Progenitor cell of endocrine pancreas (in vitro differentiated cells): ENCODE results near the gene EGFR. TPM values are rescaled to one million over a fixed set of nuclear protein-coding genes. Genes with fewer than 3 reads are reported as not detected.
A peak's percentile ranks its signal among the peaks of the same experiment; 100 is the strongest.

Experiments used
- DNase-seq: peaks from one replicate; pipeline ENCODE4 v3.0.0; 2021; ENCODE audit warnings: low spot score; ENCODE audit not compliant: unreplicated experiment
- H3K27ac Mint-ChIP-seq: 2 replicates; pipeline ENCODE4 v1.8.0; 2021; ENCODE audit warnings: mild to moderate bottlenecking, moderate library complexity, mixed read lengths
- H3K27me3 Mint-ChIP-seq: 2 replicates; pipeline ENCODE4 v1.8.0; 2021; ENCODE audit warnings: mixed read lengths
- H3K36me3 Mint-ChIP-seq: 2 replicates; pipeline ENCODE4 v1.8.0; 2022; ENCODE audit warnings: mixed read lengths; ENCODE audit not compliant: insufficient read depth
- H3K4me1 Mint-ChIP-seq: 2 replicates; pipeline ENCODE4 v1.8.0; 2021; ENCODE audit warnings: low read depth, mixed read lengths
- H3K4me3 Mint-ChIP-seq: 2 replicates; pipeline ENCODE4 v1.8.0; 2021; ENCODE audit warnings: low read depth, mild to moderate bottlenecking, moderate library complexity, mixed read lengths
- H3K9me3 Mint-ChIP-seq: 2 replicates; pipeline ENCODE4 v1.8.0; 2021; ENCODE audit warnings: low read depth, mixed read lengths
- long read RNA-seq: library from polyadenylated mRNA; unstranded; transcript quantifications from one replicate; pipeline ENCODE4 v2.0.0, GENCODE V29; 2020
- total RNA-seq: library from RNA; stranded (reverse); gene quantifications from 2 replicates; pipeline ENCODE4 v1.2.1, GENCODE V29; 2021
- TF ChIP-seq, protein P1 (sequence below): fragments of 200-600 bp; sonication (generic); IDR thresholded peaks from one replicate; pipeline ENCODE4 v1.5.0; 2021; ENCODE audit warnings: antibody characterized with exemption, mild to moderate bottlenecking; ENCODE audit not compliant: unreplicated experiment

The EGFR gene
- 43.8 and 47.8 TPM in 2 replicates for total RNA-seq
- long read RNA-seq, full-length matches to known transcripts: 9 of 36 reads
- long read RNA-seq, partial matches to known transcripts: 5 of 36 reads
- long read RNA-seq, other reads (novel, unspliced or antisense): 22 of 36 reads

DNA sequence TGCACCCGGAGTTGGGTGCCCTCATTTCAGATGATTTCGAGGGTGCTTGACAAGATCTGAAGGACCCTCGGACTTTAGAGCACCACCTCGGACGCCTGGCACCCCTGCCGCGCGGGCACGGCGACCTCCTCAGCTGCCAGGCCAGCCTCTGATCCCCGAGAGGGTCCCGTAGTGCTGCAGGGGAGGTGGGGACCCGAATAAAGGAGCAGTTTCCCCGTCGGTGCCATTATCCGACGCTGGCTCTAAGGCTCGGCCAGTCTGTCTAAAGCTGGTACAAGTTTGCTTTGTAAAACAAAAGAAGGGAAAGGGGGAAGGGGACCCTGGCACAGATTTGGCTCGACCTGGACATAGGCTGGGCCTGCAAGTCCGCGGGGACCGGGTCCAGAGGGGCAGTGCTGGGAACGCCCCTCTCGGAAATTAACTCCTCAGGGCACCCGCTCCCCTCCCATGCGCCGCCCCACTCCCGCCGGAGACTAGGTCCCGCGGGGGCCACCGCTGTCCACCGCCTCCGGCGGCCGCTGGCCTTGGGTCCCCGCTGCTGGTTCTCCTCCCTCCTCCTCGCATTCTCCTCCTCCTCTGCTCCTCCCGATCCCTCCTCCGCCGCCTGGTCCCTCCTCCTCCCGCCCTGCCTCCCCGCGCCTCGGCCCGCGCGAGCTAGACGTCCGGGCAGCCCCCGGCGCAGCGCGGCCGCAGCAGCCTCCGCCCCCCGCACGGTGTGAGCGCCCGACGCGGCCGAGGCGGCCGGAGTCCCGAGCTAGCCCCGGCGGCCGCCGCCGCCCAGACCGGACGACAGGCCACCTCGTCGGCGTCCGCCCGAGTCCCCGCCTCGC lies at the start of gene EGFR:
Gene EGFR, plus strand, starts transcription at position 657 of the 830 bp plus-strand sequence. CDS start 261 bp downstream, outside the sequence.
- Mint-ChIP-seq H3K4me3 (peak within 1 kb of the TSS; percentile 79), H3K4me1 (peaks cover 9% of the 10 kb centered on the region)

DNA sequence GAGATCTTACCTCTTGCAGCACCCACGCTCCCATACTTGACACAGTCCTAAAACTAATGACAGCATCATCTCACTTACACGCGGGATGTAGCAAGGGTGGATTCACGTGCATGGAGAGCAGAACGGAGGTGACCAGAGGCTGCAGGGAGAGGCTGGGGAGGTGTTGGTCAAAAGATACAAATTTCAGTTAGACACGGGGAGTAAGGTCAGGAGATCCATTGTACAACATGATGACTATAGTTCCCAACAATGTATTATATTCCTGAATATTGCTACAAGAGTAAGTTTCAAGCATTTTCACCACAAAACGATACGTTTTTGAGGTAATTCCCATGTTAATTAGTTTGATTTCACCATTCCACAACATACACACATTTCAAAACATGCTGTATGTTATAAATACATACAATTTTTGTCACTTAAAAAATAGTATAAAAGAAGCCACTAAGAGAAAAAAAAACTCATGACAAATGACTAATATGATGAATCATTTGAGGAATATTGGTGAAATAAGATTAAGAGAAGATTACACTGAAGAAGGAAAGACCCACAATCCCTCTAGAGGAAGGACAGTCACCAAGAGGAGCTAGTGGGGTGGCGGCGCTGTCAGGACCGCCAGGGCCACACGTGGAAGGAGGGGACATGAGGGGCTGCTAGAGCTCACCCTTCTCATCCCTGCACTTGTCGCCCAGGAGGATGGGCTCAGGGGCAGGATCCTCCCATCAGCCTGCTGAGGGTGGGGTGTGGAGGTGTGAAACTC lies 49.4 kb upstream of the EGFR start:
- DNase-seq: no peak
- peaks cover 2% of the 10 kb centered on the region for H3K4me1 Mint-ChIP-seq
- no peaks in the 10 kb centered on the region for H3K27me3 Mint-ChIP-seq
- no peak overlapping the region for H3K4me3 Mint-ChIP-seq
- no peaks in the 10 kb centered on the region for H3K36me3 Mint-ChIP-seq
- H3K27ac Mint-ChIP-seq: no peak overlapping the region
- peaks cover 7% of the 10 kb centered on the region for H3K9me3 Mint-ChIP-seq
- TF ChIP-seq, protein P1, sequence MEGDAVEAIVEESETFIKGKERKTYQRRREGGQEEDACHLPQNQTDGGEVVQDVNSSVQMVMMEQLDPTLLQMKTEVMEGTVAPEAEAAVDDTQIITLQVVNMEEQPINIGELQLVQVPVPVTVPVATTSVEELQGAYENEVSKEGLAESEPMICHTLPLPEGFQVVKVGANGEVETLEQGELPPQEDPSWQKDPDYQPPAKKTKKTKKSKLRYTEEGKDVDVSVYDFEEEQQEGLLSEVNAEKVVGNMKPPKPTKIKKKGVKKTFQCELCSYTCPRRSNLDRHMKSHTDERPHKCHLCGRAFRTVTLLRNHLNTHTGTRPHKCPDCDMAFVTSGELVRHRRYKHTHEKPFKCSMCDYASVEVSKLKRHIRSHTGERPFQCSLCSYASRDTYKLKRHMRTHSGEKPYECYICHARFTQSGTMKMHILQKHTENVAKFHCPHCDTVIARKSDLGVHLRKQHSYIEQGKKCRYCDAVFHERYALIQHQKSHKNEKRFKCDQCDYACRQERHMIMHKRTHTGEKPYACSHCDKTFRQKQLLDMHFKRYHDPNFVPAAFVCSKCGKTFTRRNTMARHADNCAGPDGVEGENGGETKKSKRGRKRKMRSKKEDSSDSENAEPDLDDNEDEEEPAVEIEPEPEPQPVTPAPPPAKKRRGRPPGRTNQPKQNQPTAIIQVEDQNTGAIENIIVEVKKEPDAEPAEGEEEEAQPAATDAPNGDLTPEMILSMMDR: no peak

More for the DNA sequence above, at the start of gene EGFR:
- TF ChIP-seq, protein P1: no peak
- DNase-seq: peak; percentile 68
- H3K27ac Mint-ChIP-seq: peak within 1 kb of the TSS; percentile 49
- H3K36me3 Mint-ChIP-seq: peaks cover 4% of the 10 kb centered on the region
- H3K9me3 Mint-ChIP-seq: no peaks in the 10 kb centered on the region
- H3K27me3 Mint-ChIP-seq: peaks cover 38% of the 10 kb centered on the region

DNA sequence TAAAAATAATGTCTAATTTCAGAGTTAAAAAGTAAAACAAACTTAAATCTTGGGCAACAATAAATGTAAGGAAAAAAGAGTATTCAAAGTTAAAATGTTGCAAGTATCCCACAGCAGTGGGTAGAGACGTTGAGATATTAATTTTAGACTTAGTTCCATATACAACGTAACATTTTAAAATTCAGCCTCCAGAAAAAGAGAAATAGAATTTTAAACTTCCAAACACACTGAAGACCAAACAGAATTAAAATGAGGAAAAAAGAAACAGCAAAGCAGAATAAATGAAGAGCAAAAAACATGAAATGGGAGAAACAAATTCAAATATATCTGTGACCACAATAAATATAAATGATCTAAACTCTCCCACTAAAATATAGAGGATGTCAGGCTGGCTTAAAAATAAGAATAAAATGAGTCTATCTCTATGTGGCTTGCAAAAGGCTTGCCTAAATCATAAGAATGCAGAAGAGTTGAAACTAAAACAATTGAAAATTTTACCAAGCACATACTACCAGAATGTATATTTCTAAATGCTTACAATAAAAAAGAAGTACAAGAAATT lies 46.0 kb upstream of the EGFR start:
- H3K9me3 Mint-ChIP-seq: peaks cover 7% of the 10 kb centered on the region
- H3K27ac Mint-ChIP-seq: no peak overlapping the region
- no peak overlapping the region for H3K4me3 Mint-ChIP-seq
- DNase-seq: no peak
- no peaks in the 10 kb centered on the region for H3K4me1 Mint-ChIP-seq
- no peaks in the 10 kb centered on the region for H3K27me3 Mint-ChIP-seq
- H3K36me3 Mint-ChIP-seq: no peaks in the 10 kb centered on the region
- TF ChIP-seq, protein P1: no peak

DNA sequence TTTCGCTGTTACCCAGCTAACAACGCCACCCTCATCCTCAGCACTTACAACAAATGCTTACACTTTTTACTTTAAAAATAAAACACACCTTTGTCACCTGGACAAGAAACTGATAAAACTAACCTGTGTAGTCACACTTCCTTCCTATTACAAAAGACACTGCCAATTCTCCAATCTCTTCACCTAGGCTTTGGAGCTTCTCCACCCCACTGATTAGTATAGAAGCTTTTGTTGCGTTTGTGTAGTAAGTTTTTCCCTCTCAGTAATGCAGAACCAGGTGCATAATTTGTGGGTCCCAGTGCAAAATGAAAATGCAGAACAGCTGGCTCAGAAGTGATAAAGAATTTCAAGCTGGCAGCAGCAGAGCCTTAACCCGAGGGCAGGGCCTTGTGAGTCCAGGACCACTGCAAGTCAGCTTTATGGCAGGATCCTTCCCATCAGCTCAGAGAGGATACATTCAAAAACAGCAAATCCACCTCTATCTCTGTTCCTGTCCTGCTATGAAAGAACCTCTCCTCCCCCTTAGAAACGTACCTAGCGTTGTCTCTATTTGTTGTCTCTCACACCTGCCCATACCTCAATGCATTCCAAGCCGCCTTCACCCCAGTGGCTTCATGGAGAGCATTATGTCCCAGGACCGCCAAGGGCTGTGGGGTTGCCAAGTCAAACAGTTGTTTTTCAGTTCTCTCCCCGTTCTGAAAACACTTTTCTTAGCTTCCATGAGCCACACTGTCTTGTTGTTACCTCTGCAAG lies 40.3 kb upstream of the EGFR start:
- Mint-ChIP-seq H3K9me3 (no peaks in the 10 kb centered on the region), H3K4me1 (no peaks in the 10 kb centered on the region), H3K27ac (no peak overlapping the region), H3K36me3 (no peaks in the 10 kb centered on the region), H3K4me3 (no peak overlapping the region), H3K27me3 (no peaks in the 10 kb centered on the region)
- DNase-seq: no peak
- TF ChIP-seq, protein P1: no peak
